HCT116 (cell line): ENCODE results near the gene POC1B. TPM values are rescaled to one million over a fixed set of nuclear protein-coding genes. Genes with fewer than 3 reads are reported as not detected.

Source experiments
- ATAC-seq: fragments of 200-7000 bp; cut with Tn5 transposase; 2 replicates; pipeline ENCODE4 v1.9.1; 2020; ENCODE audit warnings: mild to moderate bottlenecking, moderate library complexity
- BruUV-seq: library from RNA; stranded (reverse); fragments of 400-500 nt; replicated peaks from 2 replicates; lab custom pipeline; 2021; lab: Mats Ljungman, UMichigan
- CTCF ChIA-PET: fragments of 300-600 bp; sonication (Branson Sonifier 250); formaldehyde crosslinking; loops from one replicate; lab custom pipeline; 2021; ENCODE audit warnings: antibody characterized with exemption; lab: Charles Lee
- POLR2A ChIA-PET: fragments of 300-600, 350-600 bp; sonication (Branson Sonifier 250); formaldehyde crosslinking; loops from one replicate; lab custom pipeline; 2021; ENCODE audit warnings: antibody characterized with exemption; lab: Charles Lee
- RAD21 ChIA-PET, 2 experiments: fragments of 300-600 bp; sonication (Branson Sonifier 250); formaldehyde crosslinking; loops; one replicate each; lab custom pipeline; 2023; ENCODE audit warnings: low total read pairs in 2 of 2; ENCODE audit not compliant: uncharacterized antibody in 2 of 2, unreplicated experiment in 2 of 2, low non-redundant PET in 1 of 2; lab: Charles Lee
- DNase-seq: peaks from one replicate; pipeline ENCODE4 v3.0.0-alpha.2; 2010; ENCODE audit warnings: low read depth, low spot score
- H2AFZ ChIP-seq: fragments of 200-600 bp; shearing (Covaris generic), sonication (generic); 2 replicates; pipeline ENCODE4 v1.6.1; 2017; ENCODE audit warnings: low read depth, mixed run types, mixed read lengths, antibody characterized with exemption, low read length; ENCODE audit not compliant: poor library complexity, severe bottlenecking
- H3K27ac ChIP-seq: 2 replicates; pipeline ENCODE4 v1.5.1; 2012; ENCODE audit warnings: low read depth, low read length
- H3K27me3 ChIP-seq: fragments of 200-600 bp; sonication (generic); 2 replicates; pipeline ENCODE4 v1.6.1; 2016; ENCODE audit warnings: mixed run types, low read length, mixed read lengths; ENCODE audit not compliant: insufficient read depth
- H3K36me3 ChIP-seq, 2 experiments: fragments of 200-500 bp in 1 of 2; fragments of 200-600 bp in 1 of 2; sonication (Bioruptor generic) in 1 of 2; sonication (generic) in 1 of 2; 2 replicates each; pipeline versions ENCODE4 v1.5.1 to v1.6.1; 2014 to 2016; ENCODE audit warnings: low read length in 2 of 2, inconsistent platforms in 1 of 2, mixed read lengths in 1 of 2, mixed run types in 1 of 2; ENCODE audit not compliant: insufficient read depth in 2 of 2, control insufficient read depth in 1 of 2
- H3K4me1 ChIP-seq, 2 experiments: fragments of 200-600 bp in 1 of 2; sonication (generic) in 1 of 2; 2 replicates each; pipeline versions ENCODE4 v1.5.1 to v1.6.1; 2012 to 2017; ENCODE audit warnings: low read length in 2 of 2, inconsistent platforms in 1 of 2, mild to moderate bottlenecking in 1 of 2, mixed read lengths in 1 of 2, mixed run types in 1 of 2, moderate library complexity in 1 of 2; ENCODE audit not compliant: insufficient read depth in 2 of 2, control insufficient read depth in 1 of 2
- H3K4me2 ChIP-seq: fragments of 200-600 bp; sonication (generic); 2 replicates; pipeline ENCODE4 v1.6.1; 2017; ENCODE audit warnings: mixed run types, low read length, mixed read lengths
- H3K4me3 ChIP-seq, 2 experiments: fragments of 200-600 bp in 1 of 2; sonication (generic) in 1 of 2; replicated peaks in 1 of 2; 2 replicates each; pipeline ENCODE4 v1.5.1; 2011 to 2016; ENCODE audit warnings: low read length in 2 of 2, control low read depth in 1 of 2, low read depth in 1 of 2, mild to moderate bottlenecking in 1 of 2, mixed read lengths in 1 of 2, mixed run types in 1 of 2
- H3K79me2 ChIP-seq: fragments of 200-600 bp; sonication (generic); 2 replicates; pipeline ENCODE4 v1.6.1; 2017; ENCODE audit warnings: mild to moderate bottlenecking, mixed run types, low read length, moderate library complexity, mixed read lengths; ENCODE audit not compliant: insufficient read depth
- H3K9ac ChIP-seq: fragments of 200-600 bp; sonication (generic); 2 replicates; pipeline ENCODE4 v1.6.1; 2016; ENCODE audit warnings: low read length, mixed read lengths
- H3K9me2 ChIP-seq: fragments of 200-600 bp; sonication (generic), shearing (Covaris generic); 2 replicates; pipeline ENCODE4 v1.6.1; 2017; ENCODE audit warnings: mixed run types, mild to moderate bottlenecking, moderate library complexity; ENCODE audit not compliant: insufficient read depth
- H3K9me3 ChIP-seq, 2 experiments: fragments of 200-500 bp in 1 of 2; fragments of 200-600 bp in 1 of 2; sonication (Bioruptor generic) in 1 of 2; sonication (generic) in 1 of 2; 2 replicates each; pipeline ENCODE4 v1.6.1; 2014 to 2017; ENCODE audit warnings: low read length in 2 of 2, mixed read lengths in 2 of 2, inconsistent platforms in 1 of 2, low read depth in 1 of 2, mild to moderate bottlenecking in 1 of 2, mixed run types in 1 of 2, moderate library complexity in 1 of 2; ENCODE audit not compliant: control insufficient read depth in 1 of 2, insufficient read depth in 1 of 2
- H4K20me1 ChIP-seq: fragments of 200-600 bp; sonication (generic), shearing (Covaris generic); 2 replicates; pipeline ENCODE4 v1.6.1; 2017; ENCODE audit warnings: mixed run types, mild to moderate bottlenecking, moderate library complexity; ENCODE audit not compliant: insufficient read depth
- ATF3 ChIP-seq: IDR thresholded peaks from 2 replicates; pipeline ENCODE4 v1.6.1; 2012
- CBX3 ChIP-seq: IDR thresholded peaks from 2 replicates; pipeline ENCODE4 v1.6.1; 2012; ENCODE audit warnings: low read depth
- CTCF ChIP-seq, 3 experiments: fragments of 200-600 bp in 1 of 3; sonication (generic) in 1 of 3; IDR thresholded peaks in 2 of 3; conservative IDR thresholded peaks in 1 of 3; 2 replicates each; pipeline ENCODE4 v1.5.1; 2012 to 2017; ENCODE audit warnings: low read depth in 2 of 3, low read length in 2 of 3, antibody characterized with exemption in 1 of 3, borderline replicate concordance in 1 of 3, control low read depth in 1 of 3, mild to moderate bottlenecking in 1 of 3, mixed read lengths in 1 of 3, mixed run types in 1 of 3, moderate library complexity in 1 of 3; ENCODE audit not compliant: insufficient read depth in 1 of 3
- ELF1 ChIP-seq: IDR thresholded peaks from 2 replicates; pipeline ENCODE4 v1.6.1; 2012; ENCODE audit warnings: low read depth, borderline replicate concordance
- EZH2 ChIP-seq: fragments of 200-600 bp; sonication (generic); IDR thresholded peaks from 2 replicates; pipeline ENCODE4 v1.6.1; 2017; ENCODE audit warnings: antibody characterized with exemption, mixed run types
- EZH2phosphoT487 ChIP-seq: fragments of 200-600 bp; IDR thresholded peaks from 2 replicates; pipeline ENCODE4 v1.6.1; 2018; ENCODE audit warnings: antibody characterized with exemption, borderline replicate concordance
- FOSL1 ChIP-seq: IDR thresholded peaks from 2 replicates; pipeline ENCODE4 v1.6.1; 2012; ENCODE audit warnings: low read depth
- JUND ChIP-seq: IDR thresholded peaks from 2 replicates; pipeline ENCODE4 v1.6.1; 2012
- MAX ChIP-seq: IDR thresholded peaks from 2 replicates; pipeline ENCODE4 v1.6.1; 2012
- POLR2A ChIP-seq: IDR thresholded peaks from 2 replicates; pipeline ENCODE4 v1.7.0; 2011; ENCODE audit warnings: borderline replicate concordance; ENCODE audit not compliant: insufficient read depth, insufficient read length; ENCODE audit errors: extremely low read depth
- POLR2AphosphoS5 ChIP-seq: IDR thresholded peaks from 2 replicates; pipeline ENCODE4 v1.6.1; 2011; ENCODE audit warnings: mild to moderate bottlenecking, low read depth, low read length, moderate library complexity
- RAD21 ChIP-seq: IDR thresholded peaks from 2 replicates; pipeline ENCODE4 v1.6.1; 2012; ENCODE audit warnings: low read depth, mild to moderate bottlenecking
- SIN3A ChIP-seq: IDR thresholded peaks from 2 replicates; pipeline ENCODE4 v1.6.1; 2012; ENCODE audit warnings: low read depth
- SP1 ChIP-seq: IDR thresholded peaks from 2 replicates; pipeline ENCODE4 v1.6.1; 2012; ENCODE audit warnings: low read depth
- SRF ChIP-seq: IDR thresholded peaks from 2 replicates; pipeline ENCODE4 v1.6.1; 2012; ENCODE audit warnings: low read depth
- TCF7L2 ChIP-seq: IDR thresholded peaks from 2 replicates; pipeline ENCODE4 v1.7.0; 2011; ENCODE audit warnings: borderline replicate concordance, inconsistent platforms; ENCODE audit not compliant: insufficient read depth, insufficient read length; ENCODE audit errors: extremely low read depth
- YY1 ChIP-seq: IDR thresholded peaks from 2 replicates; pipeline ENCODE4 v1.6.1; 2011; ENCODE audit warnings: low read length, low read depth, moderate library complexity, mild to moderate bottlenecking; ENCODE audit not compliant: insufficient replicate concordance; ENCODE audit errors: extremely low read depth
- ZBTB33 ChIP-seq: IDR thresholded peaks from 2 replicates; pipeline ENCODE4 v1.6.1; 2011; ENCODE audit warnings: mild to moderate bottlenecking, low read length, moderate library complexity; ENCODE audit not compliant: insufficient replicate concordance; ENCODE audit errors: extremely low read depth
- ZNF274 ChIP-seq: fragments of 200-500 bp; sonication (Bioruptor generic); IDR thresholded peaks from 2 replicates; pipeline ENCODE4 v1.6.1; 2014; ENCODE audit warnings: mild to moderate bottlenecking, low read depth, low read length, inconsistent platforms
- intact Hi-C: fragments of 100-400 bp; cut with micrococcal nuclease; formaldehyde crosslinking; loops from 2 replicates; pipeline ENCODE4 v1.10.0; 2022
- total RNA-seq: library from RNA; stranded (reverse); gene quantifications from one replicate; pipeline ENCODE4 v1.2.1, GENCODE V29; 2021; ENCODE audit not compliant: unreplicated experiment

POC1B gene
- total RNA-seq, 1 experiment from 2014 or later: 14.3 TPM

- no peaks in the 10 kb centered on the region for H3K9me3 ChIP-seq
- intact Hi-C loops: no loop called here
- ChIA-PET RAD21 (no interaction called here), POLR2A (no interaction called here), CTCF (no interaction called here)
- H3K27me3 ChIP-seq: no peaks in the 10 kb centered on the region
- no peaks in the 10 kb centered on the region for H3K36me3 ChIP-seq
- H3K79me2 ChIP-seq: no peaks in the 10 kb centered on the region
- no peak for DNase-seq
- TF ChIP-seq ELF1 (no peak), POLR2A (no peak), CTCF (IDR thresholded peaks at IDR 0.05 in 2 of 3, conservative IDR thresholded peaks at IDR 0.05 in 1 of 3; ENCODE audit: borderline replicate concordance in 1 of 3, insufficient read depth in 1 of 3, low read depth in 2 of 3, low read length in 2 of 3) (no peak), TCF7L2 (no peak), JUND (no peak), ZNF274 (no peak), POLR2AphosphoS5 (no peak), FOSL1 (no peak), ATF3 (no peak), YY1 (no peak), EZH2phosphoT487 (no peak), EZH2 (no peak), SIN3A (no peak), ZBTB33 (no peak), SP1 (no peak), SRF (no peak), RAD21 (no peak), MAX (no peak), CBX3 (no peak)
- no peak overlapping the region for H3K4me2 ChIP-seq
- no peaks in the 10 kb centered on the region for H3K4me1 ChIP-seq
- H3K4me3 ChIP-seq: no peak overlapping the region
- no peaks in the 10 kb centered on the region for H4K20me1 ChIP-seq
- no peaks in the 10 kb centered on the region for H3K9me2 ChIP-seq
- no peak for ATAC-seq
- no TSS peak for BruUV-seq
- no peak overlapping the region for H3K27ac ChIP-seq
- H2AFZ ChIP-seq: no peak overlapping the region
- H3K9ac ChIP-seq: no peak overlapping the region
Observed at GRCh38 chr12:89568484-89568883, 42.6 kb upstream of the POC1B start.
